ENCODE results near the gene TBC1D5.
"Not testable (repeated sequence)": the region's sequence is repeated elsewhere in the genome, so short reads cannot be mapped to it uniquely, and the experiment has no call there.

Gene TBC1D5

GRCh38 chr3:17518189-17519059 lies 224.0 kb downstream of the TBC1D5 start:
- no peak for DNase-seq

DNA sequence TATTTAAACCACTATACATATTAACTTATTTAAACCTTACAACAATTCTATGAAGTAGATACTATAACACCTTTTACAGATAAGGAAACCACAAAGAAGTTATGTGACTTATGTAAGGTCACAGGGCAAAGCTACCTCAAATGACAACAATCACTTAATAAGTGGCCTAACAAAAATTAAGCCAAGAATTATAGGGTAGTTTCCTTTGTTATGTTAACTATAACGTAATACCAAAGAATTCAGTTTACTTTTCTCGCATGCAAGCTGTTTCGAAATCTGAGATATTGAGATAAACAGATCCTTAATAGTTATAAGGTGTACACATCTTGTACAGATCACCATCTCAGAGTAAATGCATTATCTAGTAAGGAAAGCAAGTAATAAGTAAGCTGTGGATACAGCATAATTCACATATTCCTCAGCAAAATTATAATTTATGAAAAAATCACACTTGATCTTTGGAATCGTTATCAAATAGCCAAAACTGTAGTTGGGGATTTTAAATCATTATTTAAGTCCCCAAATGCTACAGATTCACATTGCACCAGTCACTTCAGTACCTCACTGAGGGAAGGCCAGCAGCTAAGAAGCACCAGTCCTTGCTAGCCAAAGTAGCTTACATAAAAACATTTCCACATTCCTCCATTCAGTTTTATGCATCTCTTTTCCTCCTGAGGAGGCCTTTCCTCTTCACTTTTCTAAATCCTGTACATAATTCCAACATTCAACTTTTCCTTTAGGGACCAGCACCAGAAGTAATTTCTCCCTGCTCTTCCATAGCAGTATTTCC lies 226.8 kb downstream of the TBC1D5 start:
- DNase-seq: no peak

- no peak for DNase-seq
Measured at GRCh38 chr3:17514597-17514996, 227.8 kb downstream of the TBC1D5 start.

DNA sequence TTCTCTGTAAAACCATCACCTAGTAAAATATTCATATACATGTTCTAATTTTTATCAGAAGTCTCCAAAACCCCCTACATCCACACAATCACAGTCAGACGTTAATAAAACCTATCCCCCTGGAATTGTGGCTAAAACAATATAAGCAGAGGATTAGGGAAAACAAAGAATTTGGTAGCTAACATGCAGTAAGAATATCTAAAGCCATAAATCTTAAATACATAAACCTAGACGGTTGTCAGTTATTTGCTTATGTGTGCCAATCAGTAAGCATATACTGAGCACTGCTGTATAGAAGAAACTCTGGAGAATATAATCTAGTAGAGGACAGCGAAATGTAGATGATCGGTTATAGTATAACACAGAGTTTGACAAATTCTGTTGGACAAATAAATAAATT lies 232.2 kb downstream of the TBC1D5 start:
- DNase-seq: no peak

DNA sequence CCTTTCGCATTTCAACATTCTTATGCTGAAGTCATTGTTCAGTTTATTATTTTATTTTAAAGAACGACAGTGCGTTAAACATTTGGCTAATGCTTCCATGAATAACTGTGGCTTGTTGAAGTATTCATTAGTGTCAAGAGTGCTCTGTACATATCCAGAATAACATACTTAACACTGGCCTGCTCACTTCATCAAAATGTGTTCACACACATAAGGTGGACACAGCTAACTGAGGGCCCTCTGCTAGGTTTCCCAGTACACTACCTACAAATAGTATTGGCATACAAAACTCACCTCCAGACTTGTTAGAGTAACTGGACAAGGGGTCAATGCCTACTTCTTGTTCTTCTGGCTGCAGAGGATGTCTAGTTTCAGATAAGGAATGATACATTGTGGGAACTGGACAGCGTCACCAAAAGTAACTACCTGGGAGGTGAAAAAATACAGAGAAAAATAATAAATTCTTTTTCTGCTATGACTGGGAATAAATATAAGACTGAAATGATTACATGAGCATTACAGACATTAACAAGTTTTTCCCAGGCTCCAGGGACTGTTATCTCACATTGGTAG lies 234.2 kb downstream of the TBC1D5 start:
- no peak for DNase-seq

GRCh38 chr3:17507480-17507879 lies 235.0 kb downstream of the TBC1D5 start:
- no peak for DNase-seq

DNA sequence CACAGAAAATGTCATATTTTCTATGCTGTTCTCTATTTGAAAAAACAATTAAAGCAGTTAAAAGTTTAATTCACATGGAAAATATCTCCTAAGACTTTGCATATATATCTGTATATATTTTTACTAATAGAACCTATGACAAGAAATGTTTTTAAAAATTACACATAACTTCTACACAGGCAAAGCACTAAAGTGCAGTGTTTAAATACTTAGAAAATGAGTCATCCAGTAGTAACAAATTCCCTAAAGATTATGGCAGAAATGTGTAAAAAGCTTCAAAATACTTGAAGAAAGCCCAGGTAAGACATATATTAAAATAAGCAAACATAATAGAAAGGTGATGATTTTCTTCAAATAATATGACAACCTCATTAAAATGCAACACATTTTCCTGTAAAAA lies 236.6 kb downstream of the TBC1D5 start:
- DNase-seq: no peak

GRCh38 chr3:17501745-17502144 lies 240.7 kb downstream of the TBC1D5 start:
- DNase-seq: no peak

- no peak for DNase-seq
Measured at GRCh38 chr3:17500618-17501017, 241.8 kb downstream of the TBC1D5 start.

DNA sequence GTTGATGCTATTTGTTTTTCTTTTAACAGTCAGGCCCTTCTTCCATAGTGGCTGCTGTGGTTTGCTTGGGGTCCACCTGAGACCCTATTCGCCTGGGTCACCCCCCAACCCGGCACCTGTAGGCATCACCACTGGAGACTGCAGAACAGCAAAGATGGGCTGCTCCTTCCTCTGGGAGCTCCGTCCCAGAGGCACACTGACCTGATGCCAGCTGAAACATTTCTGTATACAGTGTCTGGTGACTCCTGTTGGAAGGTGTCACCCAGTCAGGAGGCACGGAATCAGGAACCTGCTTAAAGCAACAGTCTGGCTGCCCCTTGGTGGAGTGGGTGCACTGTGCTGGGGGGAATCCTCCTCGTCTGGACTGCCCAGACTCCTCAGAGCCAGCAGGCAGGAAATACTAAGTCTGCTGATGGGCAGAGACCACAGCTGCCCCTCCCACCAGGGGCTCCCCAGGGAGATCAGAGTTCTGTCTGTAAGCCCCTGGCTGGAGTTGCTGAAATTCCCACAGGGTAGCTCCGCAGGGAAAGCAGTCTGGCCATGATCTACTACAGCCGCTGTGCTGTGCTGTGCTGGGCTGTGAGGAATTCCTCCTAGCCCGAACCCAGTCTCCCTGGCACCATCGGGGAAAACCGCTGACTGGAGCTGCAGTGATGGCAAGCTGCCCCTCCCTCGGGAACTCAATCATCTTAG lies 248.2 kb downstream of the TBC1D5 start:
- no peak for DNase-seq

DNA sequence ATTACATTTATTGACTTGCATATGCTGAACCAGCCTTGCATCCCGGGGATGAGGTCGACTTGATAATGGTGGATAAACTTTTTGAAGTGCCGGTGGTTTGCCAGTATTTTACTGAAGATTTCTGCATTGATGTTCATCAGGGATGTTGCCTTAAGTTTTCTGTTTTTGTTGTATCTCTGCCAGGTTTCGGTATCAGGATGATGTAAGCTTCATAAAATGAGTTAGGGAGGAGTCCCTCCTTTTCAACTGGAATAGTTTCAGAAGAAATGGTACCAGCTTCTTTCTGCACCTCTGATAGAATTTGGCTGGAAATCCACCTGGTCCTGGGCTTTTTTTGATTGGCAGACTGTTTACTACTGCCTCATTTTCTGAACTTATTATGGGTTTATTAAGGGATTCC lies 250.8 kb downstream of the TBC1D5 start:
- DNase-seq: no peak

DNA sequence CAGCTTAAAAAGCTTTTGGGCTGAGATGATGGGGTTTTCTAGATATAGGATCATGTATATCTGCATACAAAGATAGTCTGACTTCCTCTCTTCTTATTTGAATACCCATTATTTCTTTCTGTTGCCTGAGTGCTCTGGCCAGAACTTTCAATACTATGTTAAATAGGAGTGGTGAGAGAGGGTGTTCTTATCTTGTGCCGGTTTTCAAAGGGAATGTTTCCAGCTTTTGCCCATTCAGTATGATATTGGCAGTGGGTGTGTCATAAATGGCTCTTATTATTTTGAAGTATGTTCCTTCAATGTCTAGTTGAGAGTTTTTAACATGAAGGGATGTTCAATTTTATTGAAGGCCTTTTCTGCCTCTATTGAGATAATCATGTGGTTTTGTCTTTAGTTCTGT lies 251.2 kb downstream of the TBC1D5 start:
- DNase-seq: not testable (repeated sequence)

DNA sequence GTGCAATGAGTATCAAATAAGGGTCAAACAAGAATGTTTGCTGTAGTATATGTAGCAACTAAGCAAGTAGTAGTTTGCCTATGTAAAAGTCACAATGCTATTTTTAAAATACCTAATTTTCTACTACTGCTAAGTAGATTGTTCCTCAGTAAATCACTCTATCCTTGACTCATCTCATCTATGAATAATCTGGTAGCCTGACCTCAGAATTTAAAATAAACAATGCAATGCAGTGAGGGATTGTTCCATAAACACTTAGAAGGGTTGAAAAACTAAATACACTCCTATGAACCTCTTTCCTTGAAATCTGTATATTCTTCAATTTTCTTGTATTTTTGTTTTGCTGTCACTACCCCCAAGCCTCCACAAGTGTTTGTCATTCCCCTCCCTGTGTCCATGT lies 253.3 kb downstream of the TBC1D5 start:
- no peak for DNase-seq

DNA sequence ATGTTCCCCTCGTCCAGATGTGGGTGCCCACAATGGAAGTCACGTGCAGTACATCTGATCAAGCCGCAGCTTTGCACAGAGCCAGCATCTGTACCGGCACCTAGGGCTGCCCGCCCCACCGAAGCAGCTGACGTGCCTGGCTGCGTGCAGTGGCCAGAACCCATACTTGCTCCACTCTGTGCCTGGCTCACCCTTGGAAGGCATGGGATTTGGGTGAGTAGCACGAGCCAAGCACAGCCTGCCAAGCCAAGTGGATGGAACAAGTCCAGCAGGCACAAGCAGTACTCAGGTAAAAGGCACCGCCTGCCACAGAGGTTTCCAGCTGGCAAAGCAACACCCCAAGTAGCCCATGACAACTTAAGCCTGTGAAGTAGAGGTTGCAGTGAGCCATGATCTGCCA lies 261.3 kb downstream of the TBC1D5 start:
- DNase-seq: no peak

GRCh38 chr3:17479681-17480405 lies 262.6 kb downstream of the TBC1D5 start:
- DNase-seq: no peak

DNA sequence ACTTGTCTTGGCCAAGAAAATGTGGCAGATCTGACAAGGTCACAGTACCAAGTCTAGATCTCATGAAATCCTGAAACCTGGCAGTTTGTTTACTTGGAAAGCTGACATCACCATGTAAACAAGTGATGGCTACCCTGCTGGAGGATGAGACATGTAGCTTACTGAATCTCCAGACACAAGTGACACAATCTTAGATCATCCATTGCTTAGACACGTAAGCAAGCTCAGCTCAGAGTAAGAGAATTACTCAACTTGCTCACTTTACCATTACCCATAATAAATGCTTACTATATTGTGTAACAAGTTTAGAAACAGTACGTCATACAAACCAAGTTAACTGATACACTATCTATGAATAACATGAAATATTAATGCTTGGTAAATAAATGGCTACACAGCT lies 263.8 kb downstream of the TBC1D5 start:
- no peak for DNase-seq

- no peak for DNase-seq
Measured at GRCh38 chr3:17473761-17474160, 268.7 kb downstream of the TBC1D5 start.

DNA sequence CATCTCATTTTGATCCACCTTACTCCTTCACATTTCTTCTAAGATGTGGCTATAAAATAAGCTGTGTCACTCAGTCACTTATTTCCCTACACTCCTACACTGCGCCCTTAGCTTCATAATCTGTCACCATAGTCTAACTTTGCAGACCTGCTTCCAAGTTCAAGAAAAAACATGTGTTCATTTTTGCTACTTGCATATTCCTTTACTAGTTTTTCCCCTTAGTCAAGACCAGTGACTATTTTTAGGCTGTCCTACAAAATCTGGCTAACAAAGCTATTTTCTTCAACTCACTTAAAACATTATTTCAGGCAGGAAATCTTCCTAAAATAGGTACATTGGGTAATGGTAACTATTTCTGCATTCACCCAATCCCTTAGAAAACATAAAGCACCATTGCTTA lies 272.5 kb downstream of the TBC1D5 start:
- DNase-seq: no peak

DNA sequence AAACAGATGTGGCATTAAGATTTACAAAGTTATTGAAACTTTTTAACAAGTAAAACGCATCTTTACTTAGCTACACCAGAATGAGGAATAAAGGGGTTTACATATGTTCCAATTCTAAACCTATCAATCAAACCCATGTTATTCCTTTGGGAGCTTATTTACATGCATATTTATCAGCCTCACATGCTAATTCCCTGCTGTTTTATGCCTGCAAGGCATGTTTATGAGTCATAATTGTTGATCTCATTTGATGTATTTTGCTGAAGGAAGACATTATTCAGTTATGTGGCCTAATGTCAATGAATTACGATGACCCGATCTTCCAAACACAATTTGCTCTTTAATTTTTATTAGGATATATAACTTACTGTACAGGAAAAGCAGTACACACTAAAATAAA lies 272.9 kb downstream of the TBC1D5 start:
- no peak for DNase-seq

DNA sequence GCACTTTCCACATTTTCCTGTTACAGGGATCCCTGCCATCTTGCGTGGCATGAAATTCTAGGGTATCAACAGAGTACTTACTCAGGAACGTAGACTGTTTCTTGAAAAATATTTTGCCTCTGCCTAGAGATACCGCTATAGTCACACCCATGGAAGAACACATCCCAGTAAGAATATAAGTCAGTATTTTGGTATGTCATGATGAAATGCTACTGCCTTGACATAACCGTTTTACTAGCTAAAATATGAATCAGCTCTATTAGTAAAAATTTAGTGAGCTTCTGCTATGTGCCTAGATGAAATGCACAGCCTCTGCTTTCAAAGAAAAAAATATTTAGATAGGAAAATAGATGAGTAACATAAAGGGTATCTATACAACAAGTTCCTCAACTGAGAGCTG lies 276.4 kb downstream of the TBC1D5 start:
- DNase-seq: no peak

- DNase-seq: no peak
Measured at GRCh38 chr3:17459470-17459993, 282.9 kb downstream of the TBC1D5 start.

- DNase-seq: no peak
Measured at GRCh38 chr3:17456650-17457049, 285.8 kb downstream of the TBC1D5 start.
